ENCODE data around the gene MTF1.
A peak's percentile ranks its signal among the peaks of the same experiment; 100 is the strongest.

The MTF1 gene

DNA sequence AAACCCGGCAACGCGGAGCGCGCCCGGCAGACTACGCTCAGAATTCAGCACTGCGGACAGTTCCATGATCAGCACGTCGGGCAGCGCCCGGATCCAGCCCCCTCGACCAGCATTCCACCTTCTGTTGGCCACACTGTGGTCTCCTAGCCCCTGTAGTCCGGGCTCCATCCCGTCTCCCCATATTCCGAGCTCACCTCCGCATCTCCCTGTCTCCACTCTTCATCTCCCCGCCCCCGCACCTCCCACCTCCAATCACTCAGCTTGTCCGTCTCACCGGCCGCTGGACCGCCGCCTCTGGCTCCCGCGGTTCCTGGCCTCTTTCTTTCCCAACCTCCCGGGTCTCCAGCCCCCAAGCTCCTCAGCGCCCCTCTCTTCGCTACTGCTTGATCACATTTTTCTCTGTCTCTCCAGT, 95.0 kb downstream of the MTF1 start:
- 9% methylated on average over 29 of the region's 29 CpGs for WGBS
- no peak overlapping the region for H4K91ac ChIP-seq (ENCODE audit: low read length)
- H4K8ac ChIP-seq (ENCODE audit: low read length): no peak overlapping the region
- H2BK15ac ChIP-seq (ENCODE audit: low read depth, poor library complexity, severe bottlenecking): no peak overlapping the region
- H3K4me3 ChIP-seq (ENCODE audit: insufficient read depth in 1 of 2, low read depth in 1 of 2, low read length in 2 of 2): no peak overlapping the region
- no peak overlapping the region for H3K18ac ChIP-seq (ENCODE audit: low read depth in 1 of 2, low read length in 2 of 2)
- no peak overlapping the region for H3K4ac ChIP-seq (ENCODE audit: low read depth in 1 of 2, low read length in 2 of 2)
- peaks cover 82 to 84% of the 10 kb centered on the region in 2 experiments for H3K27me3 ChIP-seq (ENCODE audit: control insufficient read depth in 1 of 2, insufficient read depth in 1 of 2, low read length in 2 of 2)
- no peak overlapping the region for H3K14ac ChIP-seq (ENCODE audit: low read length in 2 of 2)
- no peak overlapping the region for H3K27ac ChIP-seq (ENCODE audit: low read length, poor library complexity, severe bottlenecking)
- no peaks in the 10 kb centered on the region for H3K79me1 ChIP-seq (replicated peaks; ENCODE audit: low read length, poor library complexity, severe bottlenecking)
- H3K36me3 ChIP-seq (ENCODE audit: control insufficient read depth in 1 of 2, insufficient read depth in 2 of 2, low read depth in 1 of 2, low read length in 2 of 2): peaks cover 0 to 3% of the 10 kb centered on the region in 2 experiments
- H2AFZ ChIP-seq (ENCODE audit: low read depth, low read length): no peak overlapping the region
- no peak overlapping the region for H2AK5ac ChIP-seq (ENCODE audit: low read length, severe bottlenecking)
- no peak overlapping the region for H2BK12ac ChIP-seq (ENCODE audit: low read length in 2 of 2)
- H3K4me2 ChIP-seq (ENCODE audit: low read length, poor library complexity, severe bottlenecking): no peak overlapping the region
- DNase-seq: peak; percentile 43
- no peak overlapping the region for H2BK5ac ChIP-seq (ENCODE audit: low read depth, low read length, poor library complexity, severe bottlenecking)
- H2BK120ac ChIP-seq (ENCODE audit: low read depth, low read length): no peak overlapping the region
- no peak overlapping the region for H3K9ac ChIP-seq (ENCODE audit: low read length)
- H3K23ac ChIP-seq (ENCODE audit: low read length in 2 of 2): no peak overlapping the region
- H3K4me1 ChIP-seq (ENCODE audit: control insufficient read depth, insufficient read depth, low read depth, low read length): peaks cover 3% of the 10 kb centered on the region
- no peaks in the 10 kb centered on the region for H3K9me3 ChIP-seq (ENCODE audit: control insufficient read depth, low read length)

DNA sequence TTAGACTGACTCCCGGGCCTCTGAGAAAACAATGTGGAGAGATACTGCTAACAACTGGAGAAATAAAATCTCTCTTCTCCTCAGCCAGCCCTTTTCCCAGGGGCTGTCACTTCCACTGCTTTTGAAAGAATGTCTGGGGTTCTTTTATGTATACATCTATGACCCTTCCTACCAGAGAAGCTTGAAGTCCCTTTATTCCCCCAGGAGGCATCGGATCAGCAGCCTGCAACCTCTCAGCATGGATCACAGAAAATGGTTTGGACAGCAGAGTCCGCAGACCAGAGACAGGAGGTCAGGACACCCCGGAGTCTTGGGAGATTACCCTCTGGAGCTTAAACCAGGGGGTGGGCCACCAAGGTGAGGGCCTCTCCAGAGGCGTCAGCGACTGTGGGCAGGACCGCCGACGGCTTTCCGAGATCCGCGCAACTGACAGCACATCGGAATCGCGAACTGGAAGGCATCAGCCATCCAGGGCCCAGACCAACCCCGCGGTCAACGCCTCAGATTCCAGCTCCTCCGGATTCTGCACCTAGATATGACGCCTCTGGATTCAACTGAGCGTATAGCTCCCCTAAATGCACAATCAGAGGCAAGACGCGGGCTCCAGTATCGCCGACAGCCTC, 95.5 kb downstream of the MTF1 start:
- no peak overlapping the region for H3K4me3 ChIP-seq (ENCODE audit: insufficient read depth in 1 of 2, low read depth in 1 of 2, low read length in 2 of 2)
- H4K8ac ChIP-seq (ENCODE audit: low read length): no peak overlapping the region
- H2BK12ac ChIP-seq (ENCODE audit: low read length in 2 of 2): no peak overlapping the region
- no peak overlapping the region for H3K27ac ChIP-seq (ENCODE audit: low read length, poor library complexity, severe bottlenecking)
- H2AFZ ChIP-seq (ENCODE audit: low read depth, low read length): no peak overlapping the region
- no peak overlapping the region for H3K14ac ChIP-seq (ENCODE audit: low read length in 2 of 2)
- H2BK15ac ChIP-seq (ENCODE audit: low read depth, poor library complexity, severe bottlenecking): no peak overlapping the region
- no peak overlapping the region for H3K4ac ChIP-seq (ENCODE audit: low read depth in 1 of 2, low read length in 2 of 2)
- H2BK120ac ChIP-seq (ENCODE audit: low read depth, low read length): no peak overlapping the region
- H3K36me3 ChIP-seq (ENCODE audit: control insufficient read depth in 1 of 2, insufficient read depth in 2 of 2, low read depth in 1 of 2, low read length in 2 of 2): peaks cover 0 to 3% of the 10 kb centered on the region in 2 experiments
- H3K9me3 ChIP-seq (ENCODE audit: control insufficient read depth, low read length): no peaks in the 10 kb centered on the region
- no peak for DNase-seq
- no peak overlapping the region for H4K91ac ChIP-seq (ENCODE audit: low read length)
- H3K23ac ChIP-seq (ENCODE audit: low read length in 2 of 2): peak overlapping the region in 1 of 2 experiments; percentile 9
- peaks cover 85 to 86% of the 10 kb centered on the region in 2 experiments for H3K27me3 ChIP-seq (ENCODE audit: control insufficient read depth in 1 of 2, insufficient read depth in 1 of 2, low read length in 2 of 2)
- H3K4me1 ChIP-seq (ENCODE audit: control insufficient read depth, insufficient read depth, low read depth, low read length): peaks cover 3% of the 10 kb centered on the region
- no peaks in the 10 kb centered on the region for H3K79me1 ChIP-seq (replicated peaks; ENCODE audit: low read length, poor library complexity, severe bottlenecking)
- H3K9ac ChIP-seq (ENCODE audit: low read length): no peak overlapping the region
- 37% methylated on average over 24 of the region's 25 CpGs for WGBS
- H3K18ac ChIP-seq (ENCODE audit: low read depth in 1 of 2, low read length in 2 of 2): no peak overlapping the region
- no peak overlapping the region for H3K4me2 ChIP-seq (ENCODE audit: low read length, poor library complexity, severe bottlenecking)
- no peak overlapping the region for H2AK5ac ChIP-seq (ENCODE audit: low read length, severe bottlenecking)
- no peak overlapping the region for H2BK5ac ChIP-seq (ENCODE audit: low read depth, low read length, poor library complexity, severe bottlenecking)

- H4K91ac ChIP-seq (ENCODE audit: low read length): no peak overlapping the region
- 64% methylated on average over 2 of the region's 2 CpGs for WGBS
- no peak overlapping the region for H3K23ac ChIP-seq (ENCODE audit: low read length in 2 of 2)
- no peak overlapping the region for H2BK15ac ChIP-seq (ENCODE audit: low read depth, poor library complexity, severe bottlenecking)
- H4K8ac ChIP-seq (ENCODE audit: low read length): no peak overlapping the region
- no peak overlapping the region for H3K18ac ChIP-seq (ENCODE audit: low read depth in 1 of 2, low read length in 2 of 2)
- no peak for DNase-seq
- H3K4me2 ChIP-seq (ENCODE audit: low read length, poor library complexity, severe bottlenecking): no peak overlapping the region
- H3K4ac ChIP-seq (ENCODE audit: low read depth in 1 of 2, low read length in 2 of 2): no peak overlapping the region
- H3K36me3 ChIP-seq (ENCODE audit: control insufficient read depth in 1 of 2, insufficient read depth in 2 of 2, low read depth in 1 of 2, low read length in 2 of 2): peaks cover 0 to 3% of the 10 kb centered on the region in 2 experiments
- H2BK5ac ChIP-seq (ENCODE audit: low read depth, low read length, poor library complexity, severe bottlenecking): no peak overlapping the region
- H2BK12ac ChIP-seq (ENCODE audit: low read length in 2 of 2): no peak overlapping the region
- no peaks in the 10 kb centered on the region for H3K79me1 ChIP-seq (replicated peaks; ENCODE audit: low read length, poor library complexity, severe bottlenecking)
- no peaks in the 10 kb centered on the region for H3K9me3 ChIP-seq (ENCODE audit: control insufficient read depth, low read length)
- H3K27me3 ChIP-seq (ENCODE audit: control insufficient read depth in 1 of 2, insufficient read depth in 1 of 2, low read length in 2 of 2): peaks cover 87 to 92% of the 10 kb centered on the region in 2 experiments
- no peak overlapping the region for H3K27ac ChIP-seq (ENCODE audit: low read length, poor library complexity, severe bottlenecking)
- H2AFZ ChIP-seq (ENCODE audit: low read depth, low read length): no peak overlapping the region
- peaks cover 3% of the 10 kb centered on the region for H3K4me1 ChIP-seq (ENCODE audit: control insufficient read depth, insufficient read depth, low read depth, low read length)
- H3K9ac ChIP-seq (ENCODE audit: low read length): no peak overlapping the region
- H2BK120ac ChIP-seq (ENCODE audit: low read depth, low read length): no peak overlapping the region
- no peak overlapping the region for H3K14ac ChIP-seq (ENCODE audit: low read length in 2 of 2)
- H2AK5ac ChIP-seq (ENCODE audit: low read length, severe bottlenecking): no peak overlapping the region
- H3K4me3 ChIP-seq (ENCODE audit: insufficient read depth in 1 of 2, low read depth in 1 of 2, low read length in 2 of 2): no peak overlapping the region
Observed at GRCh38 chr1:37762516-37762915, 96.9 kb downstream of the MTF1 start.

DNA sequence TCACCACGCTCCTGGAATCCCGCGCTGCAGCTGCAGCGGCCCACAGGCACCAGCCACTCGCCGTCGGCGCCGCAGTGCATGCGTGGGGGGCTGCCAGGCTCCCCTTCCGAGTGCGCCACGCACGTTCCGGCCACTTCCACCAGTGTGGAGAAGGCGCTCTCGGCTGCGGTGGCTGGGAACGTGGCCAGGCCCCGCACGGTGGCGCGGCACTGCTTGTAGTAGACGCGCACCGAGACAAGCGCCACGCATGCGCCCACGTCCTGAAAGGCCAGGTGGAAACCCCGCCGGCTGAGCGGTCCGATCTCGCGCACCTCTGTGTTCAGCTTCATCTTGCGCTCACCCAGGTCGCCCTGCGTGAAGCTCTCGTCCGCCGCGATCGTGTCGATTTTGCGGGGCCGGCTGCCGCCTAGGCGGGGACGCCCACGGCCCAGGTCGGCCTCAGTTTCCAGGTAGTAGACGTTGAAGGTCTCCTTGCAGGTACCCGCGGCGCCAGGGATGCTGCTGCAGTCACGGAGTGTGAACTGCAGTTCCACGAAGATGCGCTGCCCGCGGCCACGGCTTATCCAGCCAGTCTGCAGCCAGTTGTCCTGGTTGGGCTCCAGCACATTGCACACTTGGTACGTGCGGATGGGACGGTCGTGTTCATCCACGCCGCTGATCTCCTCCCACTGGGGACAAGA, 97.8 kb downstream of the MTF1 start:
- Histone ChIP-seq H4K91ac (ENCODE audit: low read length) (no peak overlapping the region), H3K4me3 (ENCODE audit: insufficient read depth in 1 of 2, low read depth in 1 of 2, low read length in 2 of 2) (no peak overlapping the region), H3K14ac (ENCODE audit: low read length in 2 of 2) (no peak overlapping the region), H3K27me3 (ENCODE audit: control insufficient read depth in 1 of 2, insufficient read depth in 1 of 2, low read length in 2 of 2) (peaks cover 85 to 91% of the 10 kb centered on the region in 2 experiments), H3K4me1 (ENCODE audit: control insufficient read depth, insufficient read depth, low read depth, low read length) (peaks cover 3% of the 10 kb centered on the region), H3K27ac (ENCODE audit: low read length, poor library complexity, severe bottlenecking) (no peak overlapping the region), H3K4ac (ENCODE audit: low read depth in 1 of 2, low read length in 2 of 2) (no peak overlapping the region), H4K8ac (ENCODE audit: low read length) (no peak overlapping the region), H2BK5ac (ENCODE audit: low read depth, low read length, poor library complexity, severe bottlenecking) (no peak overlapping the region), H3K4me2 (ENCODE audit: low read length, poor library complexity, severe bottlenecking) (no peak overlapping the region), H2BK15ac (ENCODE audit: low read depth, poor library complexity, severe bottlenecking) (no peak overlapping the region), H3K18ac (ENCODE audit: low read depth in 1 of 2, low read length in 2 of 2) (no peak overlapping the region), H3K23ac (ENCODE audit: low read length in 2 of 2) (no peak overlapping the region), H2AK5ac (ENCODE audit: low read length, severe bottlenecking) (no peak overlapping the region), H3K79me1 (replicated peaks; ENCODE audit: low read length, poor library complexity, severe bottlenecking) (no peaks in the 10 kb centered on the region), H2BK120ac (ENCODE audit: low read depth, low read length) (no peak overlapping the region), H3K9ac (ENCODE audit: low read length) (no peak overlapping the region), H3K9me3 (ENCODE audit: control insufficient read depth, low read length) (no peaks in the 10 kb centered on the region), H3K36me3 (ENCODE audit: control insufficient read depth in 1 of 2, insufficient read depth in 2 of 2, low read depth in 1 of 2, low read length in 2 of 2) (peaks cover 0 to 3% of the 10 kb centered on the region in 2 experiments), H2AFZ (ENCODE audit: low read depth, low read length) (no peak overlapping the region), H2BK12ac (ENCODE audit: low read length in 2 of 2) (no peak overlapping the region)
- 82% methylated on average over 68 of the region's 68 CpGs for WGBS
- no peak for DNase-seq
